CD4-positive, alpha-beta T cell treated with Interleukin-15 for 4 hours (primary cell): Measurements from ENCODE around the gene MRPL34.

Source experiments
- DNase-seq: peaks from one replicate; pipeline ENCODE4 v3.0.0-alpha.2; 2020; ENCODE audit warnings: low spot score

MRPL34 gene

GRCh38 chr19:17328517-17329365 lies 23.1 kb downstream of the MRPL34 start:
- peak; percentile 28 for DNase-seq

GRCh38 chr19:17329366-17330261 lies 23.9 kb downstream of the MRPL34 start:
- no peak for DNase-seq

- DNase-seq: no peak
Measured at GRCh38 chr19:17330262-17331044, 24.8 kb downstream of the MRPL34 start.

- DNase-seq: no peak
Measured at GRCh38 chr19:17331045-17331558, 25.4 kb downstream of the MRPL34 start.

- no peak for DNase-seq
Measured at GRCh38 chr19:17332360-17332676, 26.6 kb downstream of the MRPL34 start.

GRCh38 chr19:17332677-17333581 lies 27.3 kb downstream of the MRPL34 start:
- peak; percentile 4 for DNase-seq

- peak; percentile 82 for DNase-seq
Measured at GRCh38 chr19:17333611-17334413, 28.1 kb downstream of the MRPL34 start.

GRCh38 chr19:17334414-17335409 lies 29.0 kb downstream of the MRPL34 start, which contains the start of gene ANO8:
Gene ANO8, minus strand, starts transcription at chr19:17334855. Its CDS starts 185 bp downstream, at chr19:17334670.
- peak; percentile 98 for DNase-seq

GRCh38 chr19:17335575-17335974 lies 29.9 kb downstream of the MRPL34 start:
- no peak for DNase-seq

GRCh38 chr19:17336872-17337674 lies 31.4 kb downstream of the MRPL34 start, which contains the start of gene GTPBP3:
Gene GTPBP3, plus strand, starts transcription at chr19:17337553. Its CDS starts 59 bp downstream, at chr19:17337612.
- DNase-seq: peak; percentile 98

GRCh38 chr19:17337675-17338432 lies 32.2 kb downstream of the MRPL34 start:
- DNase-seq: peak; percentile 20

- DNase-seq: no peak
Measured at GRCh38 chr19:17338433-17339078, 32.9 kb downstream of the MRPL34 start.

GRCh38 chr19:17339088-17339741 lies 33.5 kb downstream of the MRPL34 start:
- peak; percentile 3 for DNase-seq

GRCh38 chr19:17340302-17340870 lies 34.7 kb downstream of the MRPL34 start:
- no peak for DNase-seq

GRCh38 chr19:17340871-17341357 lies 35.2 kb downstream of the MRPL34 start:
- no peak for DNase-seq
